GM19035 (cell line): ENCODE results near the gene PEAK1.
"Not testable (repeated sequence)": the region's sequence is repeated elsewhere in the genome, so short reads cannot be mapped to it uniquely, and the experiment has no call there.

Experiments
- ATAC-seq: cut with Tn5 transposase; IDR thresholded peaks from one replicate; pipeline ENCODE4 v1.9.1; 2021; ENCODE audit not compliant: unreplicated experiment

Gene PEAK1

GRCh38 chr15:77185242-77185785 lies 234.6 kb downstream of the PEAK1 start:
- ATAC-seq, result no peak

GRCh38 chr15:77184352-77184751 lies 235.6 kb downstream of the PEAK1 start:
- ATAC-seq, result not testable (repeated sequence)

- no peak for ATAC-seq
These were observed 236.8 kb downstream of the PEAK1 start for GRCh38 chr15:77183066-77183465.

DNA sequence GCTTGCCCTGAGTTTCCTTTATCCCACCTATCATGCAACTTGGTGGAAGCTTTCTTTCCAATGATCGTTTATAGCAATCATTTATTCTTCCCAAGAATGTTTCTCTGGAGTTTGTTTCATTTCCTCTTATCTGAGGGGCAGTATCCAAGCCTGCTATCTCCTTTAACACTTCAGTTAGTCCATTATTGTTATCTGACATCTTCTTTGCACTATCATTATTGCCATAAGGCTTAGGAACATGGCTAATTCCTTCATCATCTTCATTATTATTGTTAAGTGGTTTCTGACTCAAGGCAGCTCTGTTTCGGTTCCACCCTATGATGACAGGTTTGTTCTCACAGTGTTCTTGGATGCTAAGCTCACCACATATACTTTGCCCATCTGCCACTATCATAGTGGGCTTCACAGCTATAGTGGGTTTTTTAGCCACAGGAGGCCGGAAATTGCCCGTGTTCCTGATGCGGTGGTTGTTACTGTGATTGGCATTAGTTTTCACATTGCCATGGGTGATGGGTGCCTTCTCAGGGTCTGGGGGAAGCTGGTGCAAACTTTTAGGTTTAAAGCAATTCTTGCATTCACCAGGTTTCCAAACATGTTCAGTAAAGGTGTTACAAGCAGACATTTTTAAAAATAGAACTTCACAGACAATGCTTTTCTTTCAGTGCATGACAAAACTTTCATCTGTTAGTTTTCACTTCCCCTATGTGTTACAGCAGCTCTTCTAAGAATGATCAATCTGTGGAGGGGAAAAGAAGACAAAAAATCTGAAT lies 238.4 kb downstream of the PEAK1 start:
- ATAC-seq, result peak; percentile 53

DNA sequence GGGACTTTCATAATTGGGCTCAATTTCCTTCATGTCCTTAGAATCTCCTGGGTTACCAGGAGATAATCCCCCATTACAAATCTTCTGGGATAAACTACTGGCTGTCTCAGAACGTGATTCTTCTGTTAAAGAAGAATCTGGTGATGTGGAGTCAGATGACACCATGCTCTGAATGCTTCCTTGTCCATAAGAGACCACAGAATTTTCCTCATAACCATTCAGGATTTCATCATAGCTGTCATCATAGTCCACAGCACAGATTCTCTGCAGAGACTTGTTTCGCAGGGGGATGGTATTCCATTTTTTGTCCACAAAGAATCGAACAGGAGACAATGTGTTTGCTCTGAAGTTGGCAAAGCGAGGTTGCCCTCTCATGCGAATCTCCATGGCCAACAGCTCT lies 239.1 kb downstream of the PEAK1 start:
- ATAC-seq, result no peak

DNA sequence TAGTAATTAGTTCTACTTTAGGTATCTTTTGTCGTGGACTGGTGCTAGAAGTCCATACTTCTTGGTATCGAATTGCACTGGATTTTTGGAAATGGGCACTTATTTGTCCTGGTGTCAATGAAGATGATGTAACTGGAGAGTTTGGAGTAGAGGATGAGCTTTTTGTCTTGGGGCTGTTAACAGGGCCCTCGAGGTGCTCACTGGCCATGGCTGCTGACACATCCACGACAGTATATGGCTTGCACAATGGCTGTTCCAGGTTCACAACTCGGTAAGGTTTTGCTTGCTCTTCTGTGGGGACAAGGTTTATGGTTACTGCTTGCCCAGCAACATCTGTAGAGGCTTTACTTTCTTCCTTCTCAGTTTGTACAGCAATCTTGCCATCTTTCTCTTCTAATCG lies 239.6 kb downstream of the PEAK1 start:
- no peak for ATAC-seq

- ATAC-seq, result peak; percentile 43
These were observed 240.3 kb downstream of the PEAK1 start for GRCh38 chr15:77179541-77179998.

- ATAC-seq, result no peak
These were observed 241.5 kb downstream of the PEAK1 start for GRCh38 chr15:77178411-77178810.

GRCh38 chr15:77176148-77176547 lies 243.8 kb downstream of the PEAK1 start:
- not testable (repeated sequence) for ATAC-seq

- ATAC-seq, result no peak
These were observed 246.4 kb downstream of the PEAK1 start for GRCh38 chr15:77173487-77173886.

DNA sequence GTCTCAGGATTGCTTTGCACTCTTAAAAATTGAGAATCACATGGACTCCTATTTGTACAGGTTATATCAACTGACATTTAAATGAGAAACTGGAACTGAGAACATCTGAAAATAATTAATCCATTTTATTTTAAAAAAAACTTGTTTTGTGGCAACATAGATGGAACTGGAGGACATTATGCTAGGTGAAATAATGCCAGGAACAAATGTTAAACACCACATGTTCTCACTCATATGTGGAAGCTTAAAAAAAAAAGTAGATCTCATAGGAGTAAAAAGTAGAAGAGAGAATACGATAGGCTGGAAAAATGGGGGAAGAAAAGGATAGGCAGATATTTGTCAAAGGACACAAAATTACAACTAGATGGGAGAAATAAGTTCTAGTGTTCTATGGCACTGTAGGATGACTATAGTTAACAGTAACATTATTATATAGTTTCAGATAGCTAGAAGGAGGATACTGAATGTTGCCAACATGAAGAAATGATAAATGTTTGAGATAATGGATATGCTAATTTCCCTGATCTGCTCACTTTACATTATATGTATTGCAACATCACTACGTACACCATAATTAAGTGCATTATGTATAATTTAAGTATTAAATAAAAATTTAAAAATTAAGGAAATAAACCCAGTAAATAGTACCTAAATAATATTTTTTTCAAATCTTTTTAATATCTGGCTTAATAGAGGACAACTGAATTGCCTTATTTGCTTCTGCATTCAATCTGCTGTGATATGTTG lies 248.5 kb downstream of the PEAK1 start:
- ATAC-seq, result no peak

GRCh38 chr15:77168616-77169015 lies 251.3 kb downstream of the PEAK1 start:
- no peak for ATAC-seq

DNA sequence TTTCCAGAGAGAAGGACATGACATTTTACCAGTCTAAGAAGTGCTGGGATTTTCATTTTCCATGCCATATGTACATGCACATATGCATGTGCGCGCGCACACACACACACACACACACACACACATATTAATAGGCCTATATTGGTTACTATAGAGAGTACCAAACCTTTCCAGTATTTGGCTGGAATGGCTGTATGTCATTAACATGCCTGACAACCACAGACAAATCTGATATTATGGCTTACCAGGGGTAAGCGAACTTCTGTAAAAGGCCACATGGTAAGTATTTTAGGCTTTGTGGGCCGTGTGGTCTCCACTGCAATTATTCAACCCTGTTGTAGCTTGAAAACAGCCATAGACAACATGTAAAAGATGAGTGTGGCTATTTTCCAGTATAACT lies 251.8 kb downstream of the PEAK1 start:
- no peak for ATAC-seq

GRCh38 chr15:77167406-77167805 lies 252.5 kb downstream of the PEAK1 start:
- no peak for ATAC-seq

DNA sequence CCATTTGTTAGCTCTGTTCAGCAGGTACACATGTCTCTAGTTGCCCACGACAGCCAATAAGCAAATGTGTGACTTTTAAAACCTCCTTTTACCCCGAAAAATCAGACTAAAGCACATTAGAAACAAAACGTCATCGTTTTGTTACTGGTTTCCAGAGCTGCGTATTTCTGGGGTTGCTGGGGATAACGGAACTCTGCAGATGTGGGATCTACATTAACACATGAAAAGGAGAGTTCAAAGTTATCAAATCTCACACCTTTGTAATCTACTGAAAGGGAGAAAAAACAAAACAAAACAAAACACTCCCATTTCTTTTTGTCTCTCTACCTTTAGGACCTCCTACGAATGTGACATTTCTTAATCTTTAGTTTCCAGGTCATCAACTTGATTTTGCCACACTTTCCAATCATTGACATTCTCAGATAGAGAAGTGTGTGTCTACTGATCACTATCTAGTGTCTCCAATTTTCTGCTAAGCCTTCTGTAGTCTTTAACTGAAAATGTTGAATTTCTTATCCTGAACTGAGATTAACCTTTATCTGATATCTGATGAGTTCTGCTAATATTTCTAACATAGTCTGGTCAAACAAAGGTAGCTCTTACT lies 256.0 kb downstream of the PEAK1 start:
- no peak for ATAC-seq

GRCh38 chr15:77162872-77163633 lies 256.9 kb downstream of the PEAK1 start:
- ATAC-seq, result no peak

- no peak for ATAC-seq
These were observed 259.1 kb downstream of the PEAK1 start for GRCh38 chr15:77160562-77161478.

DNA sequence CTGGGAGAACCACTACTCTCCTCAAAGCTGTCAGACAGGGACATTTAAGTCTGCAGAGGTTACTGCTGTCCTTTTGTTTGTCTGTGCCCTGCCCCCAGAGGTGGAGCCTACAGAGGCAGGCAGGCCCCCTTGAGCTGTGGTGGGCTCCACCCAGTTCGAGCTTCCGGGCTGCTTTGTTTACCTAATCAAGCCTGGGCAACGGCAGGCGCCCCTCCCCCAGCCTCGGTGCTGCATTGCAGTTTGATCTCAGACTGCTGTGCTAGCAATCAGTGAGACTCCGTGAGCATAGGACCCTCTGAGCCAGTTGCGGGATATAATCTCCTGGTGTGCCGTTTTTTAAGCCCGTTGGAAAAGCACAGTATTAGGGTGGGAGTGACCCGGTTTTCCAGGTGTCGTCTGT lies 263.9 kb downstream of the PEAK1 start:
- not testable (repeated sequence) for ATAC-seq

DNA sequence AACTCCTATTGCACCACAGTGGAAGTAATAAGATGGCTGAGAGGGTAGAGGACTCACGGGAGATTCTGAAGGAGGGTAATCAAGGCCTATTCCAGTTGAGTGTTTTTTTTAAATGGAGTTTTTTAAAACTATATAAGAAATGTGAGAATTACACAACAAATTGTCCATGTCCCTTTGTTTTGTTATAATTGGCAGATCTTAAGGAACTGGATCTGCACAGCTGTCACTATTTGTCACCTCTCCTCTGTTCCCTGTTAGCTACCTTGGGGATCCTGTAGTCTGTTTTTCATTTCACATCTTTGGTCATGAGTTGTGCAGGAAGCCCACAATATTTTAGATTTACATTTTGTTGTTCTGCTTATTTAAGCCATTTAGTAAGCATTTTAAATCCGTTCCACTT lies 271.7 kb downstream of the PEAK1 start:
- ATAC-seq, result no peak

GRCh38 chr15:77145370-77145769 lies 274.5 kb downstream of the PEAK1 start:
- ATAC-seq, result no peak
